ENCODE data around the gene ZNF358.
"Not testable (repeated sequence)": the region's sequence is repeated elsewhere in the genome, so short reads cannot be mapped to it uniquely, and the experiment has no call there.

The ZNF358 gene

DNA sequence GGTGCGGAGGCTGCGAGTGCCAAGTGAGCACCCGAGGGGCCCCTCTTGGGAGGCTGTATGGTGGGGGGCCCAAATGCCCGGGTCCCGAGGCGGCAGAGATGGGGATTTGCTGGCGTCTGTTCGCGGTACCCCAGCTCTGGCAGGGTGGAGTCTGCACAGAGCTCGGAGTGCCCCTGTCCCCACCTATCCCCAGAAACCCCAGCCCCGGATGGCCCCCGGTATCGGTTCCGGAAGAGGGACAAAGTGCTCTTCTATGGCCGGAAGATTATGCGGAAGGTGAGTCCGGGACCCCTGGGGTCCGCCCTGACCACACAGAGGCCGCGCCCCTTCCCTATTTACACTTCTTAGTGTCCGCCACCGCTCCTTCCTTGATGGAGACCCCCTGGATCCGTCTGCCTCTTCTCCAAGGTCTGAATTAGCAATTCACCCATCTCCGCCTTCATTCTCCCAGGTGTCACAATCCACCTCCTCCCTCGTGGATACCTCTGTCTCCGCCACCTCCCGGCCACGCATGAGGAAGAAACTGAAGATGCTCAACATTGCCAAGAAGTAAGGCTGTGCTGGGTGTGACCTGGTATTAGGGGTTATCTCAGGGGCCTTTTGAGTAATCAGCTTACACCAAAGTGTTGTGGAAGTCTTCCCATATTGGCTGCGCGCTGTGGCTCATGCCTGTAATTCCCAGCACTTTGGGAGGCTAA lies 20.2 kb downstream of the ZNF358 start:
- no peak for DNase-seq (ENCODE audit: low read depth in 2 of 2)

DNA sequence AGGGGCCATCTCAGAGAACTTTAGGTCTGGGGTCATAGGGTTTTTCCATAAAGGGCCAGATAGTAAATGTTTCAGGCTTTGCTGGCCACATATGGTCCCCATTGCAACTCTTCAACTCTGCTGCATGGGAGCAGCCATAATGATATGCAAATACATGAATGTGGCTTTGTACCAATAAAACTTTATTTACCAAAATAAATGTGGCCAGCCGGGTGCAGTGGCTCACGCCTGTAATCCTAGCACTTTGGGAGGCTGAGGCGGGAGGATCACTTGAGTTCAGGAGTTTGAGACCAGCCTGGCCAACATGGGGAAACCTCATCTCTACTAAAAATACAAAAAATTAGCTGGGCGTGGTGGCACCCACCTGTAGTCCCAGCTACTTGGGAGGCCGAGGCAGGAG lies 23.1 kb downstream of the ZNF358 start:
- DNase-seq (ENCODE audit: low read depth in 2 of 2), result not testable (repeated sequence)

DNA sequence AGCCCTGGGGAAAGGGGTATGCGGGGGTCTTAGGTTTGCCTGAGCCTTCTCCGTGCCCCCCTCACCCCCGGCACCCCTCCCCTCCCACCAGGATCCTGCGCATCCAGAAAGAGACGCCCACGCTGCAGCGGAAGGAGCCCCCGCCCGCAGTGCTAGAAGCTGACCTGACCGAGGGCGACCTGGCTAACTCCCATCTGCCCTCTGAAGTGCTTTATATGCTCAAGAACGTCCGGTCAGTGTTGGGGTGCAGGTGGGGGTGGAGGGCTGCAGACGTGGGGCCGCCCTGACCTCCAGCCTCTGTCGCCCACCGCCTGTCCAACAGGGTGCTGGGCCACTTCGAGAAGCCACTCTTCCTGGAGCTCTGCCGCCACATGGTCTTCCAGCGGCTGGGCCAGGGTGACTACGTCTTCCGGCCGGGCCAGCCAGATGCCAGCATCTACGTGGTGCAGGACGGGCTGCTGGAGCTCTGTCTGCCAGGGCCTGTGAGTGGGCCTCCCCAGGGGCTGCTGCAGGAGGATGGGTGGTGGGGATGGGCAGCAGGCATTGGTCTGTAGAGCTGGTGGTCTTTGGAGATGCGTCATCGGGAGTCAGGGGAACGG lies 24.0 kb downstream of the ZNF358 start:
- no peak for DNase-seq (ENCODE audit: low read depth in 2 of 2)

DNA sequence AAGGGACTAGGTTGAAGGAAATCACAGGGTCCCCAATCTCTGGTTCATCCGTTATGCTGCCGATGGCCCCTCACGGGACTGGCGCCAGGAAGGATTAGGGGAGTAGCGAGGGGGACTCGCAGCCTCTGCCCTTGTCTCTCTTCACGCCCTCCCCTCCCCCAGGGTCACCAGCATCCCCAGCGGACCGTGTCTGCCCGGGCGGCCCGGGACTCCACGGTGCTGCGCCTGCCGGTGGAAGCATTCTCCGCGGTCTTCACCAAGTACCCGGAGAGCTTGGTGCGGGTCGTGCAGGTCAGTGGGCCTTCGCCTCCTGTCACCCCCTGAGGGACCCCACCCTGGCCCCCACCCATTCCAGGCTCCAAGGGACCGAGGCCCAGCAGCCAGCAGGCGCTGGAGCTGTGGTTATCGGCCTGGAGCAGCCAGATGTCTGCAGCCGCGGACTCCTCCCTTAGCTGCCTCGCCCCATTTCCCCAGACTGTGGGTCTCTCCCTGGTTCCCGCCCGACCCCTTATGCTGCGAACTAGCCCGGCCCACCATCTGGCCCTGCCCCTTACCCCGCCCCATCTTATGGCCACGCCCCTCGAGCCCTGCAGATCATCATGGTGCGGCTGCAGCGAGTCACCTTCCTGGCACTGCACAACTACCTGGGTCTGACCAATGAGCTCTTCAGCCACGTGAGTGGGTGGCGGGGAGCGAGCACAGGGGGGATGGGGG lies 25.0 kb downstream of the ZNF358 start:
- DNase-seq (ENCODE audit: low read depth in 2 of 2), result no peak

DNA sequence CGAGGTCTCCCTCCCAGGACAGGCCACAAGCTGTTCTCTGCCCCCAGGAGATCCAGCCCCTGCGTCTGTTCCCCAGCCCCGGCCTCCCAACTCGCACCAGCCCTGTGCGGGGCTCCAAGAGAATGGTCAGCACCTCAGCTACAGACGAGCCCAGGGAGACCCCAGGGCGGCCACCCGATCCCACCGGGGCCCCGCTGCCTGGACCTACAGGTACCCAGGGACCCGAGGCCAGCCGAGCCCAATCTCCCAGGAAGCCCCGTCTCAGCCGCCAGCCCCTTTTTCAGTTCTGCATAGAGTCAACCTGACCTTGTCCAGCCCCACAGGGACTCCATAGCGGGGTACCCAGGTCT lies 25.5 kb downstream of the ZNF358 start:
- DNase-seq (ENCODE audit: low read depth in 2 of 2), result no peak

DNA sequence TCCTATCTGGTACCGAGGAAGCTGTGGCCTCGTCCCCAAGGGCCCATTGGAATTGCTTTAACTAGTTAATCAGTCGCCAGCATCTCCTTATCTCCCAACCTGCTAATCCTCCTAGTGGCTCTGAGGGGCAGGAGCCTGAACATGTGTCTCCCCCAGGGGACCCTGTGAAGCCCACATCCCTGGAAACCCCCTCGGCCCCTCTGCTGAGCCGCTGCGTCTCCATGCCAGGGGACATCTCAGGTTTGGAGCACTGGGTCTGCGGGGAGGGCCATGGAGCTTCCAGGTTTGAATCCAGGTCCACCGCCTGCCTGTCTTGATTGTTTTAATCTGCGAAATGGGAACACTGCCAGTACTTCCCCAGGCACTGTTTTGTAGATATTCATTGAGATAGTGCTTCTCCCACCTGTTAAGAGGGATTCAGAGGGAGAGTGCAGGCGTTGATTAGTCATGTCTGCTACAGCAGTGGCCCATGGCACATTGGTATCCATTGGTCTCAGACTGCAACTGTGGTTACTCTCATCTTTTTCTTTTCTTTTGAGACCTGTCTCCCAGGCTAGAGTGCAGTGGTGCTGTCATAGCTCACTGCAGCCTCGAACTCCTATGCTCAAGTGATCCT lies 26.0 kb downstream of the ZNF358 start:
- DNase-seq (ENCODE audit: low read depth in 2 of 2), result no peak

DNA sequence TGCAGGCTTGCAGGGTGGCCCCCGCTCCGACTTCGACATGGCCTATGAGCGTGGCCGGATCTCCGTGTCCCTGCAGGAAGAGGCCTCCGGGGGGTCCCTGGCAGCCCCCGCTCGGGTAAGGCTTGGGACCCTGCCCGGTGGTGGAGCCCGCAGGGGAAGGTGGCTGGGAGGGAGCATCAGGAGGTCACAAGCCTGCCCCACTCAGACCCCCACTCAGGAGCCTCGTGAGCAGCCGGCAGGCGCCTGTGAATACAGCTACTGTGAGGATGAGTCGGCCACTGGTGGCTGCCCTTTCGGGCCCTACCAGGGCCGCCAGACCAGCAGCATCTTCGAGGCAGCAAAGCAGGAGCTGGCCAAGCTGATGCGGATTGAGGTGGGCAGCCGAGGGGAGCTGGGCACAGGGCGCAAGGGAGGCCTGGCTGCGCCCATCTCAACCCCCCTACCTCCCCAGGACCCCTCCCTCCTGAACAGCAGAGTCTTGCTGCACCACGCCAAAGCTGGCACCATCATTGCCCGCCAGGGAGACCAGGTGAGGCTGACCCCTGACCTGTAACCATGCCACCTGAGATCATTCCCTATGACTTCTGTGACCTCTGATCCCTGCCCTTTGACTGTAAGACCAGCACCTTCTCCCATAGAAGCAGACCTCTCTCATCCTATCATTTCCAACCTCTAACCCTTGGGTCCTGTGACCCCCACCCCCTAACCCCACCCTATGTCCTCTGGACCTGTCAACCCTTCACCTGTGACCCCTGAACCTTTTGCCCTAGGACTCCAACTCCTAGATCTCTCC lies 26.8 kb downstream of the ZNF358 start:
- no peak for DNase-seq (ENCODE audit: low read depth in 2 of 2)

DNA sequence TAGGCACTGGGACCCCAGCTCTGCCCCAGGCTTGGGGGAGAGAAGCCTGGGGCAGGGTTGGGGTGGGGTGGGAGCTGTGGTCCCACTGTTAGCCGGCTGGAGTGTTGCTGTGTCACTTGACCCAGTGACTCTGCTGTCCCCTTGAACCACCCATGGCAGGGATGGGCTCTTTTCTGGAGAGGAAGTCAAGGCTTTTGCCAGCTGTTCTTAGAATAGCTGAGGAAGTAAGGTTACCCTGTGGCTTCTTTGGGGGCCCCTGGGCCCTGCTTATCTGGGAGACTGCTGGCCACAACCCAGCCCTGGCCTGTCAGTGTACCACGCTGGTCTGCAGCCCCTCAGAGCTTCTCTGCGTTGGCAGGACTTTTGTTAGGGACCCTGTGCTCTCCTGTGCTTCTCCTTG lies 28.7 kb downstream of the ZNF358 start:
- no peak for DNase-seq (ENCODE audit: low read depth in 2 of 2)

DNA sequence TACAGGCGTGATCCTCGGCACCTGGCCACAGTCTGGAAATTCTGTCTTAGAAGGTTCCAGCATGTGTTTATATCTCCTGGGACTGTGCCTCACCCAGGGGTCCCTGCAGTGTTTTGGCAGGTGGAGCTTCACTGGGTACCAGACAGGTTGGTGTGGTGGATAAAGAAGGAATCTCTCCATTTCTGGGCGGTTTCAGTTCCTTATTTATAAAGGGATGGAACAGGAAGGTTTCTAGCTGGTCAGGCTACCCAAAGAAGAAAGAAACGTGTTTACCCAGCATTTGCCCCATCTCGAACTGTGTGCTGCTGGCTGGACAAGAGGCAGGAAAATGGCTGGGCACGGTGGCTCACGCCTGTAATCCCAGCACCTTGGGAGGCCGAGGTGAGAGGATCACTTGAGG lies 29.4 kb downstream of the ZNF358 start:
- no peak for DNase-seq (ENCODE audit: low read depth in 2 of 2)

DNA sequence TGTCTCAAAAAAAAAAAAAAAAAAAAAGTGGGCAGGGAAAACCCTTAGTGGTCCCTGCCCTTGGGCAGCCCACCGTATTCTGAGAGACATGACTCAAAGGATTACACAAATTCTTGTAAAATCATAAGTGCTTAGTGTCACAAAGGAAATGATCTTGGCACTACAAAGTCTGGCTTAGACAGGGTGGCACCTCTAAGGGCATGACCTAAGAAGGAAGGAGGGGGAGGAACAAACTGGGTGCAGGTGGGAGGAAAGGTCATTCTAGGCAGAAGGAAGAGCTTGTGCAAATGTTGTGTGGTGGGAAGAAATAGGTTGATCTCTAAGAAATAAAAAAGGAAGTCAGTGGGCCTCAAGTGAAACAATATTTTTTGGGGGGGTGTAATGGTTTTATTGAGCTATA lies 30.0 kb downstream of the ZNF358 start:
- DNase-seq (ENCODE audit: low read depth in 2 of 2), result no peak

DNA sequence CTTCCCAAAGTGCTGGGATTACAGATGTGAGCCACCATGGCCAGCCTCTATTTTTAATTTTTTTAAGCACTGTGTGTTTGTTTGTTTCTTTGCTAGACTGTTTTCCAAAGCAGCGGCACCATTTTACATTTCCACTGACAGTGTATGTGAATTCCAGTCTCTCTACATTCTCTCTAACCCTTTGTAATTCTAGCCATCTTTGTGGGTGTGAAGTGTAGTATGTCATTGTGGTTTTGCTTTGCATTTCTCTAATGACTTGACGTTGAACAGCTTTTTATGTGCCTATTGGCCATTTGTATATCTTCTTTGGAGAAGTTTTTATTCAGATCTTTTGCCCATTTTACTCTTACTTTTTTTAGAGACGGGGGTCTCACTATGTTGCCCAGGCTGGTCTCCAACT lies 31.3 kb downstream of the ZNF358 start:
- DNase-seq (ENCODE audit: low read depth in 2 of 2), result no peak

DNA sequence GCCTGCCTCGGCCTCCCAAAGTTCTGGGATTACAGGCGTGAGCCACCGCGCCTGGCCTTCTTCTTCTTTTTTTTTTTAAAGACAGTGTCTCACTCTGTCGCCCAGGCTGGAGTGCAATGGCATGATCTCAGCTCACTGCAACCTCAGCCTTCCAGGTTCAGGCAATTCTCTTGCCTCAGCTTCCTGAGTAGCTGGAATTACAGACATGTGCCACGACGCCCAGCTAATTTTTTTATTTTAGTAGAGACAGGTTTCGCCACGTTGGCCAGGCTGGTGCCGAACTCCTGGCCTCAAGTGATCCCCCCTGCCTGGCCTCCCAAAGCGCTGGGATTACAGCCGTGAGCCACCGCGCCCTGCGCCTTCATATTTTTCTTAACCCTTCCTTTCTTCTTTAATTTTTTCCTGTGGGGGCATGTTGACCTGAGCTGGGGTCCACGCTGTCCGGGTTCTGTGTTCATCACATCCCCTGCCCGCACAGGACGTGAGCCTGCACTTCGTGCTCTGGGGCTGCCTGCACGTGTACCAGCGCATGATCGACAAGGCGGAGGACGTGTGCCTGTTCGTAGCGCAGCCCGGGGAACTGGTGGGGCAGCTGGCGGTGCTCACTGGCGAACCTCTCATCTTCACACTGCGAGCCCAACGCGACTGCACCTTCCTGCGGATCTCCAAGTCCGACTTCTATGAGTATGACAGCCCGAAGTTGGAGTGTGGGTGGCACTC lies 33.7 kb downstream of the ZNF358 start:
- DNase-seq (ENCODE audit: low read depth in 2 of 2), result no peak

DNA sequence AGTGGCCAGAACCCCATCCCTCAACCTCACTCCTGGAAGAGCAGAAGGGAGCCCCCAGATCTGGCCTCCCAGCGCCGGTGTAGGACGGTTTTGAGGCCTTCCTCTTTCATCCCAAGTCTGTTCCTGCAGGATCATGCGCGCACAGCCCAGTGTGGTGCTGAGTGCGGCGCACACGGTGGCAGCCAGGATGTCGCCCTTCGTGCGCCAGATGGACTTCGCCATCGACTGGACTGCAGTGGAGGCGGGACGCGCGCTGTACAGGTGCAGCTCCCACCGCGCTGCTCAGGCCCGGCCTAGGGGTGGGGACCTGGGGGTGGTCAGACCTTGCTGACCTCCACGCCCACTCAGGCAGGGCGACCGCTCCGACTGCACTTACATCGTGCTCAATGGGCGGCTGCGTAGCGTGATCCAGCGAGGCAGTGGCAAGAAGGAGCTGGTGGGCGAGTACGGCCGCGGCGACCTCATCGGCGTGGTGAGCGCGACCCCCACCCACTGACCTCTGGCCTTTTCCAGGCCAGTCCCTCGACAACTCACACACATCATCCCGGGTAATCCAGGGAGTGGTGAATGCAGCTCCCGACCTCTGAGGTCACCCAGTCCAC lies 34.4 kb downstream of the ZNF358 start:
- no peak for DNase-seq (ENCODE audit: low read depth in 2 of 2)

DNA sequence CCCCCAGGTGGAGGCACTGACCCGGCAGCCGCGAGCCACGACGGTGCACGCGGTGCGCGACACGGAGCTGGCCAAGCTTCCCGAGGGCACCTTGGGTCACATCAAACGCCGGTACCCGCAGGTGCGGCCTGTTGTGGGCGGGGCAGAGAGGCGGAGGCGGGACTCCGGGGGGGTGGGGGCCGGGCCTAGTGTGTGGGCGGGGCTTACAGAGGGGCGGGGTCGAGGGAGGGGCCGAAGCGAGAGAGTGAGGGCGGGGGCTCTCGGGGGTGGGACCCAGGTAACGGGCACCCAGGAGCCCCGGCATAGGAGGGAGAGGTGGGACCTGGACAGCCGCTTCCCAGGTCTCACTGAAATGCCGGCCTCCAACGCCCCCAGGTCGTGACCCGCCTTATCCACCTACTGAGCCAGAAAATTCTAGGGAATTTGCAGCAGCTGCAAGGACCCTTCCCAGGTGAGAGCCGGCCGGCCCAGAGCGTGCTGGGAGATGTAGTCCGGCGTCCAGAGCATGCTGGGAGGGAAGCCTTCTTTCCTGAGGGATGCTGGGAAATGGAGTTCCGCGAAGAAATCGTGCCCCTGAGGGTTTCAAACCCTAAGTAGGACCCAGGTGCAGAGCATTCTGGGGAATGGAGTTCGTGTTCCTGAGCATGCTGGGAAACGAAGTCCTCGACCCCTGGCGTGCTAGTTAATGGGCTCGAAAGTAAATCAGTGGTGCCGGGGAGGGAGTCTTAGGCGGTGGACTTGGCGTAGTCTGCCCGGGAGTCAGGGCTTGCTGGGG lies 35.3 kb downstream of the ZNF358 start:
- no peak for DNase-seq (ENCODE audit: low read depth in 2 of 2)

DNA sequence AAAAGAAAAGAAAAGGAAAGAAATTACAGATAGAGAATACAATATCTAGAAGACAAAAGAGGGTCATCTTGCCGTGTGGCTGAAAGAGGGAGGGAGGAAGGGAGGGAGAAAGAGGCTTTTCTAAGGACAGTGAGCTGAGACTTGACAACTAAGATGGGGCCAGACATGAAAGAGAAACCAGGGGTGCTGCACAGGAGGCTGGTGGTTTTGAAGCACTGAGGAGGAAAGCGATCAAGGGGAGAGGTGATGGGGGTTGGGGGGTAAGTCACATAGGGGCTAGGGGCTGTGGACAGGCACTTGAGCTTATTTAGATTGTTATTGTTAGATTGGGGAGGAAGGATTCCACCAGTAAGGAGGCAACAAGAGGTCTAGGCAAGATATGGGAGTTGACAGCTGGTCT lies 36.9 kb downstream of the ZNF358 start:
- DNase-seq (ENCODE audit: low read depth in 2 of 2), result no peak

DNA sequence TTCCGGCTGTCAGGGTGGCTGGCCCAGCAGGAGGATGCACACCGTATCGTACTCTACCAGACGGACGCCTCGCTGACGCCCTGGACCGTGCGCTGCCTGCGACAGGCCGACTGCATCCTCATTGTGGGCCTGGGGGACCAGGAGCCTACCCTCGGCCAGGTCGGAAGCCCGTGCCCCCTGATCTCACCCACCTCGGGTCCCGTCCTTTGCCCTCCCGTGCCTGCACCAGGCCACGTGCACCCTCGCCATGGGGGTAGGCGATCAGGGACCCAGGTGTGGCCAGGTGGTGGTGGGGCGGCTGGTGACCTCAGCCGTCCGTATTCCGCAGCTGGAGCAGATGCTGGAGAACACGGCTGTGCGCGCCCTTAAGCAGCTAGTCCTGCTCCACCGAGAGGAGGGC lies 38.7 kb downstream of the ZNF358 start:
- DNase-seq (ENCODE audit: low read depth in 2 of 2), result no peak

DNA sequence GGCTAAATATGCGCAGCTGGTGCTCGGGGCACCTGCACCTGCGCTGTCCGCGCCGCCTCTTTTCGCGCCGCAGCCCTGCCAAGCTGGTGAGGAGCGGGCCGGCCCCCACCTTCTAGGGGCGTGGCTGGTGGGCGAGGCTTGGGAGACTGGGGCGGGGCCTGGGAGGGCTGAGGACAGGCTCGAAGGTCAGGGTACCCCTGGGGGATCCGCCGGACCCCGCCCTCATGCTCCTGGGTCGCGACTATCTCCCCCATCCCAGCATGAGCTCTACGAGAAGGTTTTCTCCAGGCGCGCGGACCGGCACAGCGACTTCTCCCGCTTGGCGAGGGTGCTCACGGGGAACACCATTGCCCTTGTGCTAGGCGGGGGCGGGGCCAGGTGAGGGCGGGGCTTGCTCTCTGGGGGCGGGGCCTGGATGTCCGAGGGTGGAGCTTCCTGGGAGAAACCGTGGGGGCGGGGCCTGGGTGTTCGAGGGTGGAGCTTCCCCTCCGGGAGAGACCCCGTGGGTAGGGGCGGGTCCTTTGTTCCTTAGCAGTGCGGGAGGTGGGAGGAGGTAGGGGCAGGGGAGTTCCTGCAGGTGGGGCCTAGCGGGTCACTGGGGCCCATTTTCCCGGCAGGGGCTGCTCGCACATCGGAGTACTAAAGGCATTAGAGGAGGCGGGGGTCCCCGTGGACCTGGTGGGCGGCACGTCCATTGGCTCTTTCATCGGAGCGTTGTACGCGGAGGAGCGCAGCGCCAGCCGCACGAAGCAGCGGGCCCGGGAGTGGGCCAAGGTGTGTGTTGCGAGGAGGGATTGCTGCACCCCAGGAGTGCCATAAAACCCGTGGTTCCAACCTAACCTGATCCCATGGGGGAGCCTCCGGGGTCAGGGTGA lies 39.3 kb downstream of the ZNF358 start:
- DNase-seq (ENCODE audit: low read depth in 2 of 2), result no peak

DNA sequence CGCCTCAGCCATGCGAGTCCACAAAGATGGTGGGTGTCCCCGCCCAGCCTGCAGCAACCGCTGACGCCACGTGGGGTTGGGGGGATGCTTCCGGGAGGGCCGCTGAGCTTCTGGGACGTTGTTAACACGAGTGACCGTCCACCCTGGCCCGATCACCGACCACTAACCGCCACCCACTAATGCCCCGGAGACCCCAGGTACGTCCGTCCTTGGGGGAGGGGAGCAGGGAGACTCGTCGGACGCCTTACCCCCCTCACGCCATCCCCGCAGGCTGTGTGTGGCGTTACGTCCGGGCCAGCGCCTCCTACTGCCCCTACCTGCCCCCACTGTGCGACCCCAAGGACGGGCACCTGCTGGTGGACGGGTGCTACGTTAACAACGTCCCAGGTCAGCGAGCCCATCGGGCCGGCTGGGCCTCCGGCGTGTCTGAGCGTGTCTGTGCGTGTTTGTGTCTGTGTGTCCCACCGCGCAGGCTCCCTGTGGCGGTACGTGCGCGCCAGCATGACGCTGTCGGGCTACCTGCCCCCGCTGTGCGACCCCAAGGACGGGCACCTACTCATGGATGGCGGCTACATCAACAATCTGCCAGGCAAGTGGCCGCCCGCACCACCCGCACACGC lies 40.9 kb downstream of the ZNF358 start:
- DNase-seq (ENCODE audit: low read depth in 2 of 2), result no peak

DNA sequence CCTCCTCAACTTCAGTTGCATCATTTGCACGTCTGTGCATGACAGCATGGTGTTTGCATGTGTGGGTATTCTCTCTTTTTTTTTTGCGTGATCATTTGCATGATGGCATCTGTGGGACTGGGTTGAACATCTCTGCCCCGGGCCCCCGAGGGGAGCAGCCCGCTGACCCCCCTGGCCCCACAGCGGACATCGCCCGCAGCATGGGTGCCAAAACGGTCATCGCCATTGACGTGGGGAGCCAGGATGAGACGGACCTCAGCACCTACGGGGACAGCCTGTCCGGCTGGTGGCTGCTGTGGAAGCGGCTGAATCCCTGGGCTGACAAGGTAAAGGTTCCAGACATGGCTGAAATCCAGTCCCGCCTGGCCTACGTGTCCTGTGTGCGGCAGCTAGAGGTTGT lies 42.8 kb downstream of the ZNF358 start:
- no peak for DNase-seq (ENCODE audit: low read depth in 2 of 2)

All from stimulated activated CD8-positive, alpha-beta memory T cell treated with anti-CD3 and anti-CD28 coated beads, Interleukin-15, amount 100 ng/mL, for 4 hours (primary cell).